Left ventricle myocardium inferior (tissue), 1 donor: ENCODE measurements around the gene ERVMER34-1. TPM values are rescaled to one million over a fixed set of nuclear protein-coding genes. Genes with fewer than 3 reads are reported as not detected.

Experiments used
- DNase-seq: peaks from one replicate; pipeline ENCODE4 v3.0.0-alpha.2; 2020
- H3K27ac ChIP-seq: fragments of 200-600 bp; replicated peaks from 2 replicates; pipeline ENCODE4 v1.8.0; 2021
- H3K27me3 ChIP-seq: fragments of 200-600 bp; 2 replicates; pipeline ENCODE4 v1.8.0; 2021; ENCODE audit warnings: low read depth
- H3K36me3 ChIP-seq: fragments of 200-600 bp; 2 replicates; pipeline ENCODE4 v1.8.0; 2021
- H3K4me1 ChIP-seq: fragments of 200-600 bp; 2 replicates; pipeline ENCODE4 v1.8.0; 2021
- H3K4me3 ChIP-seq: fragments of 200-600 bp; 2 replicates; pipeline ENCODE4 v1.8.0; 2021; ENCODE audit warnings: mild to moderate bottlenecking, moderate library complexity
- H3K9me3 ChIP-seq: fragments of 200-600 bp; replicated peaks from 2 replicates; pipeline ENCODE4 v1.8.0; 2021
- CTCF ChIP-seq: fragments of 200-600 bp; IDR thresholded peaks from 2 replicates; pipeline ENCODE4 v1.8.0; 2021; ENCODE audit warnings: antibody characterized with exemption, mild to moderate bottlenecking, borderline replicate concordance
- intact Hi-C: fragments of 100-400 bp; cut with micrococcal nuclease; formaldehyde crosslinking; loops from one replicate; pipeline ENCODE4 v1.11.0; 2022
- total RNA-seq: library from RNA; stranded (reverse); fragmentation: NEBNext Ultra II Directional; extraction: Animal tissue kit (Norgen Biotek cat#: 25700); gene quantifications from one replicate; pipeline ENCODE4 v1.2.1, GENCODE V29; 2021
- donor health status: DM: no; HTN: yes; CAD: no; lungs with severe emphysema.

Gene ERVMER34-1
- total RNA-seq, 1 donor from 2014 or later: 3.9 TPM

GRCh38 chr4:52714597-52715254 is 36.5 kb downstream of the ERVMER34-1 start:
- H3K36me3 ChIP-seq: peaks cover 28% of the 10 kb centered on the region
- TF ChIP-seq CTCF: no peak

GRCh38 chr4:52713456-52713937 is 37.7 kb downstream of the ERVMER34-1 start:
- Histone ChIP-seq H3K36me3 (peaks cover 28% of the 10 kb centered on the region), H3K27ac (peak overlapping the region; percentile 98), H3K4me3 (peak overlapping the region; percentile 98), H3K9me3 (no peaks in the 10 kb centered on the region), H3K27me3 (no peaks in the 10 kb centered on the region), H3K4me1 (peaks cover 40% of the 10 kb centered on the region)
- intact Hi-C loops: no loop called here
- no peak for TF ChIP-seq CTCF
- DNase-seq: peak; percentile 17

More at GRCh38 chr4:52714597-52715254, 36.5 kb downstream of the ERVMER34-1 start:
- H3K9me3 ChIP-seq: no peaks in the 10 kb centered on the region
- H3K27me3 ChIP-seq: no peaks in the 10 kb centered on the region
- DNase-seq: no peak
- peaks cover 40% of the 10 kb centered on the region for H3K4me1 ChIP-seq
- H3K27ac ChIP-seq: peak overlapping the region; percentile 98
- intact Hi-C loops: no loop called here
- peak overlapping the region; percentile 98 for H3K4me3 ChIP-seq

GRCh38 chr4:52712251-52713130 is 38.7 kb downstream of the ERVMER34-1 start:
- H3K9me3 ChIP-seq: no peaks in the 10 kb centered on the region
- H3K4me1 ChIP-seq: peaks cover 40% of the 10 kb centered on the region
- TF ChIP-seq CTCF: no peak
- DNase-seq: peak; percentile 99
- intact Hi-C loops: no loop called here
- H3K4me3 ChIP-seq: peak overlapping the region; percentile 98
- peak overlapping the region; percentile 98 for H3K27ac ChIP-seq
- peaks cover 27% of the 10 kb centered on the region for H3K36me3 ChIP-seq
- no peaks in the 10 kb centered on the region for H3K27me3 ChIP-seq

- peaks cover 40% of the 10 kb centered on the region for H3K4me1 ChIP-seq
These were observed 39.4 kb downstream of the ERVMER34-1 start for GRCh38 chr4:52711834-52712250.

More at GRCh38 chr4:52711834-52712250, 39.4 kb downstream of the ERVMER34-1 start:
- no peak for TF ChIP-seq CTCF
- Histone ChIP-seq H3K9me3 (no peaks in the 10 kb centered on the region), H3K36me3 (peaks cover 20% of the 10 kb centered on the region), H3K27me3 (no peaks in the 10 kb centered on the region), H3K27ac (peak overlapping the region; percentile 98), H3K4me3 (peak overlapping the region; percentile 98)
- DNase-seq: no peak
- intact Hi-C loops: no loop called here
